GM19023 (cell line): Measurements from ENCODE around the gene ZMYND10.

Experiments used
- ATAC-seq: cut with Tn5 transposase; IDR thresholded peaks from one replicate; pipeline ENCODE4 v1.9.1; 2021; ENCODE audit warnings: mild to moderate bottlenecking, moderate library complexity; ENCODE audit not compliant: unreplicated experiment

Gene ZMYND10

DNA sequence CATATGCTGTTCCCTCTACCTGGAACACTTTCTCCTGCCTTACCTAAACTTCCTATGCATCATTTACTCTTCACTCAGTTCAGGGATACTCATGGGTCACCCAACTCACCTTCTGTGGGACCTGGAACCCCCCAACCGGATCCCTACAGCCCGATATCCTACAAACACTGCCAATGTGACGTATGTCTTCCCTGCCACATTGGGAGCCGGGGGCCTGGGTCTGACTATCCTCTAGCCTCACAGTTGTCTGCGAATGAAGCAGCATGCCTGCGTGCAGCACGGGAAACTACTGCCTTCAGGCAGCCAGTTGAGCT is 4.6 kb upstream of the ZMYND10 start:
- no peak for ATAC-seq

DNA sequence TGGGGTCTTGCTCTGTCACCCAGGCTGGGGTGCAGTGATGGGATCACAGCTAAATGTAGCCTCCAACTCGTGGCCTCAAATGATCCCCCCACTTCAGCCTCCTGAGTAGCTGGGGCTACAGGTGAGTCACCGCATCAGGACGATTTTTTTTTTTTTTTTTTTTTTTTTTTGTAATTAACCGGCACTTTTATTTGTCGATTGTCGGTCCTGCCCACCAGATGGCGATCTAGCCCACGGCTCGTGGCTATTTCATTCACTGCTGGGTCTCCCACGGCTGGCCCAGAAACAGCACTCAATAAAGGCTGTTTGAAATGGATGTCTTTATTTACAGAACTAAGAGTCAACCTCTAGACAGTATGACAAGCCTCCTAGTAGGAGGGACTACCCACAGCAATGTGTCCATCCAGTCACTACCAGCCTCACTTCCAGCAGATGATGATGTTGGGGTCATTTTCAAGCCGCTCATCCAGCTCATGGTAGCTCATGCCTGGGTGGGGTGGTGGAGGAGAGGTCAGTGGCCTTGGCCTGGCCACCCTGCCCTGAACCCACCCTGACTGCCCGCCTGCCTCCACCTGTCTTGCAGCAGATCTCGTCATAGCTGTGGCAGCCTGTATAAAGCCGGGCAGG is 1.8 kb upstream of the ZMYND10 start:
- no peak for ATAC-seq

DNA sequence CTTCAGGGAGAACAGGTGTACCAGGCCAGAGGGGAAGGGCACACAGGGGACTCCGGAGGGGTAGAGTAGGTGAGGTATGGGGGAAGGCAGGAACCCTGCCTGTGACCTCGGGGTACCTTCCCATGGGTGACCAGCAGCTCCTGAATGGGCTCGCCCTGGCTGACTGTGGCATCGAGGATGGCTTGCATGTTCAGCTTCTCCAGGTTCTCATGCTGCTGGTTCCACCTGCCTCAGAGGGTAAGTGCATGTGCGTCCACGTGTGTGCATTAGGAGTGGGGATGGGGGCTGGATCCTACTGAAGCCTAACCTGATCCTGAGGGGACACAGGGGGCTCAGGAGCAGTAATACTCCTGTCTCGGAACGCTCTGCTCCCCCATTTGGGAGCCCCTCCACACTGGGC is 524 bp downstream of the ZMYND10 start:
- no peak for ATAC-seq

DNA sequence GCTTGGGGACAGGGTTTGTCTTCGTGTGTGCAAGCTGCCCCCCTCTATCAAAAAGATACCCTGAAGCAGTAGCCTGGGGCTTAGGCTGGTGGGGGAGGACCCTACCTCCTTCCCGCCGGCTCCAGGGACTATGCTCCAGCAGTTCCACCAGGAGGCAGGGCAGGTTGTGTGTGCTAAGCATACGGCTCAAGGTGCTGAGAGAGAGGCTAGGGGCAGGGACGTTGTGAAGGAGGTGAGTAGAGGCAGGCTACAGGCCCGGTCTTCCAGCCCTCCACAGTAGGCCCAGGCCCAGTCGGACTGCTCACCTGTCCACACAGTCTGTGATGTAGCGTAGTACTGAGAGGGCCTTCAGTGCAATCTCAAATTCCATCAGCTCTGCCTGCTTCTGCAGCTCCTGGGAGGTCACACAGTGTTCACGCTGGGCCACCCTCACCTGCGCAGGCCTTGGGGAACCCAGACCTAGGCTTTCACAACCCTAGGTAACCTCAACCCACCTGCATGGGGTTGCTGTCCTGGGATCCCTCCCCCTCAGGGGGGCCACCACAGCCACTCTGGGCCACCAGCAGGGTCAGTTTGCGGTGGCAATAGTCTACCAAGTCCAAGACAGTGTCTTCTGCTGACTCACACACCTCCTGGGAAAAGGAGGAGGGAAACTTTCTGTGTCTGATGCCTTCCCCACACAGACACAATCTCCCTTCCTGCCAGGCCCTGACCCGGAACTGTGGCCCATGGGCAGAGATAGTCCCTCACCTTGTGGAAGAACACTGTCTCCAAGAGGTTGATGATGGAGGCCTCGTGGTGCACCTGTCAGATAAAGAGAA is 2.5 kb downstream of the ZMYND10 start:
- no peak for ATAC-seq

DNA sequence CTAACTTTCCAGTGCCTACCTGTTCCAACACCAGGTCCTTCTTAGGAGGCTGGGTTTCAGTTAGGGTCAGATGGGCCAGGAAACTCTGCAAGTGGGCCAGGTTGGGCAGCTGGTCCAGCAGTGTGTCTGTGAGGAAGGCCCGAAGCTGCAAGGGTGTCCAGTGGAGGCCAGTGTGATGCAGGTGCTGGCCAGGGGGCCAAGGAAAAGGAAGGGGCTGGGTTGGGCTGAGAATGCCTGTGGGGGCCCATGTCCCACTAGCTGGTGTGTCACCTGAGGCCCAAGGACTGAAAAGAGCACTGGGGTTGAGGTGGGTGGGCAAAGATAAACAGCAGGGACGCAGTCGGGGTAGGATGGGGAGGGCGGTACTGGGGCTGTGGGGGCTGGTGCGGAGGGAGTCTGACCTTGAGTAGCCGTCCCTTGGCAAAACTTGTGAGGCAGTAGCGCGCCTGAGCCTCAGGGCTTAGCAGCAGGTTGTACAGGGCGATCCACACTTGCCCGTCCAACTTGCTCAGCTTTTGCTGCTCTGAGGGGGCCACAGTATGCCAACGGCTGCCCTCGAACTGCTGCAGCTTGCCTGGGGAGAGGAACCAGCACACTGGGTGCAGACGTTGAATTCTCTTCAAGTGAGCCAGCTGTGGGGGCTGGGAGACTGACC is 3.4 kb downstream of the ZMYND10 start:
- no peak for ATAC-seq

DNA sequence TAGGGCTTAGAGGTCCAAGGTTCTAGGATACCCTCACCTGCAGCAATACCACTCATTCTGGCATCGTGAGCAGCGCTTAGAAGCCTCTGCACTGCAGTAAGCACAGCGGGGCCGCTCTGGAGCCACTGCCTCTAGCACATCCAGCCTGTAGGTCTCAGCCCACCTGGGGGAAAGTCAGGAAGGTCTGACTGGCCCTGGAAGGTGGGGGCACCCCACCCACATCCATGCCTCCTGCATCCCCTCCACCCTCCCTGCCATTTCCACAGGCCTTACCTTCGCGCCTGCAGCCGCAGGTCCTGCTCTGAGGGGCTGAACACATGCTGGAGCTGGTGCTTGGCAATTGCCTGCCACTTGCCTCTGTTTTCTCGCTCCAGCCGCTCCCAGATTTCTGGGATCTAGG is 4.0 kb downstream of the ZMYND10 start:
- ATAC-seq = no peak

DNA sequence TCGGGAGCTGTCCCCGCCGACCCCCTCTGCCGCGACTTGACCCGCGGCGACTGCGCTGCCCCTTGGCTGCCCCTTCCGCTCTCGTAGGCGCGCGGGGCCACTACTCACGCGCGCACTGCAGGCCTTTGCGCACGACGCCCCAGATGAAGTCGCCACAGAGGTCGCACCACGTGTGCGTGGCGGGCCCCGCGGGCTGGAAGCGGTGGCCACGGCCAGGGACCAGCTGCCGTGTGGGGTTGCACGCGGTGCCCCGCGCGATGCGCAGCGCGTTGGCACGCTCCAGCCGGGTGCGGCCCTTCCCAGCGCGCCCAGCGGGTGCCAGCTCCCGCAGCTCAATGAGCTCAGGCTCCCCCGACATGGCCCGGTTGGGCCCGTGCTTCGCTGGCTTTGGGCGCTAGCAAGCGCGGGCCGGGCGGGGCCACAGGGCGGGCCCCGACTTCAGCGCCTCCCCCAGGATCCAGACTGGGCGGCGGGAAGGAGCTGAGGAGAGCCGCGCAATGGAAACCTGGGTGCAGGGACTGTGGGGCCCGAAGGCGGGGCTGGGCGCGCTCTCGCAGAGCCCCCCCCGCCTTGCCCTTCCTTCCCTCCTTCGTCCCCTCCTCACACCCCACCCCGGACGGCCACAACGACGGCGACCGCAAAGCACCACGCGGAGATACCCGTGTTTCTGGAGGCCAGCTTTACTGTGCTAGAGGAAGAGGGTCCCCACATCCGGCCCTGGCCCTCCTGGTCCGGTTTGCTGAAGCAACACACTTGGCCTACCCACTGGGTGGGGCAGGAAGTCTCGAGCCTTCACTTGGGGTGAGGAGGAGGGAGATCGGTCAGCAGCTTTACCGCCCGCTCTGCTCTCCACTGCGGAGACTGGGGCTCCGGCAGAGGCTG is 4.8 kb downstream of the ZMYND10 start, which contains the start of gene RASSF1:
Gene RASSF1, minus strand, starts transcription at position 389 of the 882 bp plus-strand sequence. Its CDS starts 31 bp downstream, at position 358.
- no peak for ATAC-seq

DNA sequence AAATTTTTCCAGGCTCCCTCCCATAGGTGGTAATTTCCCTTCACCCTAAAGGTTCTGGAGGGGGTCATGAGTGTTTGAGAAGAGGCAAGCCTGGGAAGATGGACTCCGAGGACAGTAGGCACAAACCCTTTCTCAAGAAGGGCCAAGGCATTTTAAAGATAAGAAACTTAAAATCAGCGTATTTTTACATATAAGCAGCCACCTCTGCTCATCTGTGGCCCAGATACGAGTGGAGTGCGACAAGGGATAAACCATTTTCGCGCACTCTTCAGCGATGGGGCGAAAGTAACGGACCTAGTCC is 5.4 kb downstream of the ZMYND10 start:
- ATAC-seq = no peak

DNA sequence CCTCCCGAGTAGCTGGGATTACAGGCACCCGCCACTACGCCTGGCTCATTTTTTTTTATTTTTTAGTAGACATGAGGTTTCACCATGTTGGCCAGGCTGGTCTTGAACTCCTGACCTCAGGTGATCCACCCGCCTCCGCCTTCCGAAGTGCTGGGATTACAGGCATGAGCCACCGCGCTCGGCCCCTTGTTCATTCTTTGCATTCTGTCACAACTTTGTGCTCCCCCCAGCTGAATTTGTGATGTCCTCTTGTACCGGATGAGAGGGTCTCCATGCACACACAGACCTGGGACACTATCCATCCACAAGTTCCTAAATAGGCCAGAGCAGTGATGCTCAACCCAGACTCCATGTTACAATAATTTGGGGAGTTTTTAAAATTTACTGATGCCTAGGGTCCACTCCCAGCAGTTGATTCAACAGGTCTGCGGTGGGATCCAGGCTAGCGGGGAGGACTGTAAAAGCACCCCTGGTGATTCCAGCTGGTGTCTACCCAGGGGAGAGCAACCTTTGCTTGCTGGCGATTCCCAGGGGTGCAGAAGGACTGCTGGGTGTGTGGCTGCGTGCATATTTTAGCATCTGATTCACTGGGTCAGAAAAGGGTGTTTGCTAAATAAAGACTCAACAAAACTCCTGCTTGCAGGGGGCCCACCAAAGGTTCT is 5.9 kb downstream of the ZMYND10 start:
- ATAC-seq = no peak

DNA sequence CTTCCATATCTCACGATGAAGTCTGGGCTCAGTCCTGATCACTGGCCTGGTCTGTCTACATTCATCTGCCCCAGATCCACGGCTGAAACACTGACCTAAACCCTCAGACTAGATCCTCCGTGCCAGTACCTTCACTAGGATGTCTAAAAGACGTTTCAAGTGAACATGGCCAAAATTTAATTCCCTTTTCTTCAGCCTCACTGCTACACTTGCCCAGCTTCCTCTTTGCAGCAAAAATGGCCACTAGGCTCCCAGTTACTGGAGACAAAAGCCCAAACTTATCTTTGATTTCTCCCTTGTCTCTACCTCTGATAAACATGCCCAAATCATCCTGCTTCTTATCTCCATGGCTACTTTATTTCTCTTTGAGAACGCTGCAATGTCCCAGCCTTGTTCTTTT is 6.6 kb downstream of the ZMYND10 start:
- no peak for ATAC-seq

DNA sequence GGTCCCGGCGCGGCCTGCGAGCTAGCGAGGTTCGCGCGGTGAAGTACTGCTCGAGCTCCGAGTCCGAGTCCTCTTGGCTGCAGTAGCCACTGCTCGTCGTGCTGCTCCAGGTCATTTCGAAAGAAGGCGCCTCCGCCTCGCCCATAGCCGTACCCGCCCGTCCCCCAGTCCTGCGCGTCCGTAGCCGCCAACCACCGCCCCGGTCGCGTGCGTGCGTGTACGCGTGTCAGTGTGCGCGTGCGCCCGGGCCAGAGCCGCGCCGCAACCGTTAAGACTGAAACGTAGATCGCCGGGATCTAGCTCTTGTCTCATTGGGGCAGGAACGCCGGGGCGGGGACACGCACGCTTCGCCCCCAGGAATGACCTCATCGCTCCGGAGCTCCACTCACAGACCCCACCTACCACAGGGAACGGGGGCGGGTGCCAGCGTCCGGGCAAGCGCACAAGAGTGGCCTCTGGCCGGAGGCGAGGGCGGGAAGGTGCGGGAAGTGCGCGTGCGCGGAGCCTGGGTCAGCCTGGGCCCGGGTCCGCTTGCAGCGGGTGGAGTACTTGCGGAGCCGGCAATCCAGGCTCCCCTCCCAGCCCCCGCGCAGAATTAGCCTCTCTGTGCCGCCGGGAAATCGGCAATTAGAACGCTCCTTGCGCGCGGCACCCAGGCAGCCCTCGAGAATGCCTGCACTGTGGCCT is 8.2 kb downstream of the ZMYND10 start:
- peak; percentile 74 for ATAC-seq

DNA sequence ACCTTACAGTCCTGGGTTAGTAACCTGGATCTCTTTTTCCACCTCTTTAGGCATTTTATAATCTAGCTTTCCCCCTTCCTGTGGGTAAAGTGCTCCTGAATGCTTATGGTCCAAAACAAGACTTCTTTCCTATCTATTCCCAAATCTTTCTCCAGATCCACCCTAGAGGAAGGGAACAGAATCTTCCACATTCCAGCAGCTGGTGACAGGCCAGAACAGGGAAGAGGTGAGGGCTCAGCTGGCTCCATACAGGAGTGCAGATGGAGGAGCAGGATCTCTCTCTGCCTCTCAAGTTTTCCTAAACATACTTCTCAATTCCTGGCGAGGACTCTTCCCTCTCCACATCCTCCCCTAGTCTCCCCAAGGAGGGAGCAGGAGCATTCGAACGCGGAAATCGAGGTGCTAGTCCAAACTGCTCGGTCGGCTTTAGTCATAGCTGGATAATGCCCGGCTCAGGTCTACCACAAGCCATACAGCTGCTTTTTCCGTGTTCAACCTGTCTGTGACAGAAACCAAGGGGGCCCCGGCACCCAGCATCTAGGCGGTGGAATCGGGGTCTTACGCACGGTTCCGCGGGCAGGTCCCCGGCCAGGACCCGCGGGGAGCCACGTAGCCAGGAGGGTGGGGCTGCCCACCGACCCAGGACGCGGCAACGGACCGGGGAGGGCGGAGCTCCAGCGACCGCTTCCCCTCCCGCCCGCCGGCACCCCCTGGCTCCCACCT is 8.9 kb downstream of the ZMYND10 start:
- ATAC-seq = peak; percentile 31

DNA sequence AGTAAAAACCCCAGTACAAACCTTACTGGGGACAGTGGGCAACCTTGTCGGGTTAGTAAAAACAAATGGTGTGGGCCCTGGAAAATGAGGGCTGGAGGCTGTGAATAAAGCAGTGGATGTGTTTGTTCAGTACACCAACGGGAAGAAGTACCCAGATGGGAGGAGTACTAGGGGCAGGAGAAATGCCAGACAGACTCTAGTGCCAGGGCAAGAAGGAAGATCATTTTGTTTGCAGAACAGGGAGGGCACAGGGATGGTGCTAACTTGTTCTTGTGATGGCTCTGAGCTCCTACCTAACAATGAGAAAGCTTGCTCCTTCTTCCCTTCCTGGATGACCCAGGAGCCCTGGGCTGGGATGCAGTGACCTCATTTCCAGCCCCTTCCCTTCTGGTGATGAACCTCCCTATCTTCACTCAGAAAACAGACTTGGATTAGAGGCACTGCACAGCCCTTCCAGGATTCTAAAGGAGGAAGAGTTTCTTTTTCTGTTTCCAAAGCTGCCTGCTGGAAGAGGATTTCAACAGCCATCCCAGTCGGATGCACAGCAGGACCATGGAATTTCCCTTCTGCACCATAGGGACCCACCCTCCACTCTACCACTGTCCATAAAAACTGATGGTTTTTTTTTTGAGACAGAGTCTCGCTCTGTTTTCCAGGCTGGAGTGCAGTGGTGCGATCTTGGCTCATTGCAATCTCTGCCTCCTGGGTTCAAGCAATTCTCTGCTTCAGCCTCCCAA is 11.0 kb downstream of the ZMYND10 start:
- ATAC-seq = no peak

DNA sequence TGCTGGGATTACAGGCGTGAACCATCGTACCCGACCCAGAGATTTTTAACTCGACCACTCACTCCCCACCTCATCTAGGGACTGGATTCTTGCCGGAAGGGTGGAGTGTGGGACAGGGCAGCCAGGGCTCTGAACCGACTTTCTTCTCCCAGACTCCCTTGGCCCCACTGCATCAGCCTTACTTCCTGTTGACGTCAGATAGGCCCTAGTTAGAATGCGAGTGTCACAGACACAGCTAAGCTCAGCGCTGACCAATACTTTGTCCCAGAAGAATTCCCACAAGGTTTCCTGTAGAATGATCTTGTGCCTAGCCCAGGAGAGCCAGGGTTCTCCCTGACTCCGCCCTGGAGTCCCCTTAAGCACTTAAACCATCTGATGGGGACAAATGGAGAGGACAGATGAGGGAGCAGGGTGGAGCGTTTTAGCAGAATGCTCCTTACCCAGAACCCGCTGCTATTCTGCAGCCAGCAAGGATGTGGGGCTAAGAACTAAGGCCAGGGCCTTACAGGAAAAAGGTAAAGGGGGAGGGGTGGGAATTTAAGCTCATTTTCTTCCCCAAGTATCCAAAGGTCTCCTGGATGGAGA is 11.7 kb downstream of the ZMYND10 start:
- ATAC-seq = no peak

DNA sequence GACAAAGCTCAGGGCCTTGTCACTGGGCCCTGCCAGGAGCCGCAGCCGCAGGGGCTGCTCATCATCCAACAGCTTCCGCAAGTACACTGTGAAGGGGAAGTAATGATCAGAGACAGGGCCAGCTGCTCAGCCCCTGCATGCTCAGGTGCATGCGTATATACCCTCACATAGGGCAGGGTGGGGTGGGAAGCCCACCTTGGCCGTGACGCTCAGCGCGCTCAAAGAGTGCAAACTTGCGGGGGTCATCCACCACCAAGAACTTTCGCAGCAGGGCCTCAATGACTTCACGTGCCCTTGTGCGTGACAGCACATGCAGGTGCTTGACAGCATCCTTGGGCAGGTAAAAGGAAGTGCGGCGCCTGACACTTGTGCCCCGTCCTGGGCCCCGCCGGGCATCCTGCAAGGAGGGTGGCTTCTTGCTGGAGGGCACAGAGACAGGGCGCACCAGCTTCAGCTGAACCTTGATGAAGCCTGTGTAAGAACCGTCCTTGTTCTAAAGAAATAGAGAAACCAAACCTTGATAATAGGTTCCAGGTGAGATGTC is 14.1 kb downstream of the ZMYND10 start:
- no peak for ATAC-seq

DNA sequence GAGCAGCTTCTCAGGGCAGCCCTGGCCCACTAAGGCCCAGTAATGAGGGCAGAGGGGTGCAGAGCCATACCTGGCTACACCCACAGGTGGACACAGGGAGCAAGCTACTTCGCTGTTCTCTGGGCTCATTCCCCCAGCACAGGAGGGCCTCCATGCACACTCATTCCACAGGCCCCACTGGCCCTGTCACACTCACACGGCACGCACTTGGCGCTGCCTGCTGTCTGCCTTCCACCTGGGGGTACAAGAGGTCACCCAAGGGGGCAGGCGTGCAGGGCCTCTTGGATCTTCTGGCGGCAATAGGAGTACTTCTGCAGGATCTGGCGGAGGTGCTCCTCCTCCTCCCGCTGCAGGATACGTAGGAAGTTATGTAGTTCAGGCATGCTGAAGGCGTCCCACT is 15.2 kb downstream of the ZMYND10 start:
- ATAC-seq = no peak

DNA sequence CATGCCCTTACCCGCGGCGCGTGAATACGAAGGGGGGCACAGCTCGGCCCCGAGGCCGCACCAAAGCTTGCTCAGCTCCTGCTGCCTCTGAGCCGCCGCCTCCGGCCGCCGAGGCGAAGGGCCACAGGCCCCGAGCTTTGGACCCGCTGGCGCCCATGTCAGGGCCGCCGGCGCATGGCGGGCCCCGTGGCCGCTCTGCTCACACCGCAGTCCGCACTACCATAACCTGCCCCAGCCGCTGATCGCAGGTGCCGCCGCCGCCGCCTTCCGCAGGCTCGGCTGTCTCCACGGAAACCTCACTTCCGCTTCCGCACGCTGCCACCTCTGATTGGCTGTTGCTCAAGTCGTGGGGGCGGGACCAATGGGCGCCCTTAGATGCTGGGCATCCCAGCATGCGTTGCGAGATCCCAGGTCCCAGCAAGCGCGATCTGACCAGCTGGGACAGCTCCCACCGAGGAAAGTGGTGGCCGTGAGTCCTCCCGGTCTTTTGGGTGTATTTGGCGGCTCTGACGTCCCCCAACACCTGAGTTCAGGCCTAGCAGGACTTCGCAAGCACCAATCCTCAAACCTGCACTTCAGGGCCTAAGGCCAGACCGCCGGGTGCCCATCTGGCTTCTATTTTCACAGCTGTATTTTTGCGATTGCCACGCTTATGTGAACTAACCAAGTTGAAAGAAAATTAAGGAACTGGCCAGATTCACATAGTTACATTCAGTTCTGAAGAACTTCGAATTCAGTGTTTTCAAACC is 17.4 kb downstream of the ZMYND10 start, which contains the start of gene TUSC2:
Gene TUSC2, minus strand, starts transcription at position 281 of the 749 bp plus-strand sequence. Its CDS starts 124 bp downstream, at position 157.
- ATAC-seq = peak; percentile 94
